Measurements from ENCODE around the gene IGF2.

Gene IGF2

DNA sequence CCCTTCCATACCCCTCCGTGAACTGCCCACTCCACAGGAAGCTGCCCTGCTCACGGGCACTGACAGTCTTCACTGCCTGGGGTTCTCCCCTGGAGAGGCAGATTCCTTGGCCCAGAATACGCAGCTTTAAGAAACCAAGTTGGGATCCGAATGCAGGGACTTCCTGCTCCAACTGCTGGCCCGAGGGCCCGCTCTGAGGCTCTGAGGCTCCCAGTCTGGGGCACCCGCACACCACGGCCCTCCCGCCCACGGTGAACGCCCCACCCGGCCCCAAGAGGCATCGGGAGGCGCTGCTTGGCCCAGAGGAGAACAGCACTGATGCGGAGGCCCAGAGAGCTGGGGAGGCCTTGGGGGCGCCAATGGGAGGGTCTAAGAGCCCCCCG, 42.3 kb downstream of the IGF2 start:
- no peak for DNase-seq (ENCODE audit: low read depth, low spot score)
- CTCF ChIA-PET = interaction anchor here (1.0 to 7.2 kb wide), 4 partner anchors 12 to 60 kb away, joined by 3 to 53 read pairs (median 4); no protein-coding TSS in a partner anchor
- no peak overlapping the region for H3K4me3 ChIP-seq (ENCODE audit: low read depth, low read length)
- TF ChIP-seq, protein P1, sequence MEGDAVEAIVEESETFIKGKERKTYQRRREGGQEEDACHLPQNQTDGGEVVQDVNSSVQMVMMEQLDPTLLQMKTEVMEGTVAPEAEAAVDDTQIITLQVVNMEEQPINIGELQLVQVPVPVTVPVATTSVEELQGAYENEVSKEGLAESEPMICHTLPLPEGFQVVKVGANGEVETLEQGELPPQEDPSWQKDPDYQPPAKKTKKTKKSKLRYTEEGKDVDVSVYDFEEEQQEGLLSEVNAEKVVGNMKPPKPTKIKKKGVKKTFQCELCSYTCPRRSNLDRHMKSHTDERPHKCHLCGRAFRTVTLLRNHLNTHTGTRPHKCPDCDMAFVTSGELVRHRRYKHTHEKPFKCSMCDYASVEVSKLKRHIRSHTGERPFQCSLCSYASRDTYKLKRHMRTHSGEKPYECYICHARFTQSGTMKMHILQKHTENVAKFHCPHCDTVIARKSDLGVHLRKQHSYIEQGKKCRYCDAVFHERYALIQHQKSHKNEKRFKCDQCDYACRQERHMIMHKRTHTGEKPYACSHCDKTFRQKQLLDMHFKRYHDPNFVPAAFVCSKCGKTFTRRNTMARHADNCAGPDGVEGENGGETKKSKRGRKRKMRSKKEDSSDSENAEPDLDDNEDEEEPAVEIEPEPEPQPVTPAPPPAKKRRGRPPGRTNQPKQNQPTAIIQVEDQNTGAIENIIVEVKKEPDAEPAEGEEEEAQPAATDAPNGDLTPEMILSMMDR (IDR thresholded peaks at IDR 0.05; ENCODE audit: insufficient read depth, low read length, missing control alignments) = no peak
- POLR2A ChIA-PET = interaction anchor here (1.1 kb wide), 1 partner anchor 40 kb away, joined by 3 read pairs; no protein-coding TSS in a partner anchor

DNA sequence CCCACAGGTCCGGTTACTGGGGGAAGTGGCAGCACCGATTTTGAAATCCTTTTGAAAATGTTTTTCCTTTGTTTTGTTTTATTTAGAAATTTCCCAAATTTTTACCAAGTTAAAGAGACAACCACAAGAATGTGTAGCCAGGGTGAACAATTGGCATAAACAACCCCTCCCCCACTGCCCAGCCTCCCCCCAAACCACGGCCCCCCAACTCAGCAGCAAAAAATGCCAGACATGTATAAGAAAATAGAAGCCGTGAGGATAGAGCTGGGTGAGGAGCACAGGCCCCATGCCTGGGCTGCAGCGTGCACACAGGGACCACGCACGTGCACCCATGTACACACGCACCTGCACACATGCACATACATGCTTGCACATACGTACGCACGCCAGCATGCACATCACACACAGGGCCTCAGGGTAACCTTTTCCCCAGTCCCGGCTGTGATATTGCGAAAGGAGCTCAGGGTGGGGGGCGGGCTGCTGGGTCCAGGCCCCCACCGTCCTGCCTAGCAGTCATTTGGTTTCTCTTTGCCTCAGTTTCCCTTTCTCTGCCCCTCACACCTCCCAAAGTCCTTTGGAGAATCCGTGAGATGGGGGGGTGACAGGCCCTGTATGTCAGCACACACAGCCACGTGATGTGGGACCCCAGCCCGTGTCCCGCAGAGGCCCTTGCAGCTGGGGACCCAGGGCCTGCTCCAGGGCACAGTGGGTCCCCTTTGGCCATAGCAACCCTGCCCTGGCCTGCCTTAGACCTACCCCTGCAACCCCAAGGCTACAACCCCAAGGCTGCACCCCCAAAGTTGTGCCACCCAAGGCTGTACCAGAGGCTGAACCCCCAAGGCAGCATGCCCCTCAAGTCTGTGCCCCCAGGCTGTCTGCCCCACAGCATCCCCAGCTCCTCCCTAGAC, 42.9 kb downstream of the IGF2 start:
- peak; percentile 33 for DNase-seq (ENCODE audit: low read depth, low spot score)
- CTCF ChIA-PET = interaction anchor here (1.0 to 7.2 kb wide), 5 partner anchors 13 to 61 kb away, joined by 3 to 53 read pairs (median 4); no protein-coding TSS in a partner anchor
- TF ChIP-seq, protein P1 (IDR thresholded peaks at IDR 0.05; ENCODE audit: insufficient read depth, low read length, missing control alignments) = no peak

DNA sequence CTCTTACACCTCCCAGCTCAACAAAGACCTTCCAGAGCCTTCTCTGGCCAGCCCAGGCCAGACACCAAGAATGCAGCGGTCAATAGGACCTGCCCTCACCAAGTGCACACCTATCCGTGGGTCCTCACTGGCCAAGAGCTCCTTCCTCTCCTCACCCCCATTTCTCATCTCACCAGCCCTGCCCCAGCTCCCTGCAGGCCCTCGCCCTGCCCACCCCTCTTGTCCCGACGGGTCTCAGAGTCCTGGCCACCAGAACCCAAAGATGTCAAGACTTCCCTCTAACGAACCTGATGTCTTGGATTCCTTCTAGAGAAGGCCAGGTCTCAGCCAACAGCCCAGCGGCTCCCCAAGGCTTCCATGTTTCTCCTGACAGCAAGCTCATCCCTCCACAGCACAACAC, 43.6 kb downstream of the IGF2 start:
- CTCF ChIA-PET = interaction anchor here (1.1 to 7.2 kb wide), 2 partner anchors 19 to 57 kb away, joined by 4 to 53 read pairs; no protein-coding TSS in a partner anchor
- TF ChIP-seq, protein P1 (IDR thresholded peaks at IDR 0.05; ENCODE audit: insufficient read depth, low read length, missing control alignments) = no peak

More for the DNA sequence above, 42.9 kb downstream of the IGF2 start:
- H3K4me3 ChIP-seq (ENCODE audit: low read depth, low read length) = no peak overlapping the region
- POLR2A ChIA-PET = no interaction called here

DNA sequence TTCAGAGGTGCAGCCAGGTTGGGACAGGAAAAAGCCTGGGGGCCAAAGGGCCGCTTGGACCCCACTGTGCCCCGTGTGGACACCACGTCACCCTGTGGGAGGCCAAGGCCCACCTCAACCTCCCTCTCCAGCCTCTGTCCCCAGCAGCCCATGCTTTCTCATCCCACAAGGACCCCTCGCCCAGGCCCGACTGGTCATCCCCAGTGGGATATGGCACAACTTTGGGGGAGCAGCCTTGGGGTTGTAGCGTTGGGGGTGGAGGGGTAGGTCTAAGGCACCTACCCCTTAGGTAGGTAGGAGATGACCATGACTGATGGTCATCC, 44.0 kb downstream of the IGF2 start:
- TF ChIP-seq, protein P1 (IDR thresholded peaks at IDR 0.05; ENCODE audit: insufficient read depth, low read length, missing control alignments) = no peak
- ChIA-PET CTCF (interaction anchor here (1.1 to 7.2 kb wide), 3 partner anchors 18 to 58 kb away, joined by 3 to 53 read pairs (median 4); no protein-coding TSS in a partner anchor), POLR2A (no interaction called here)
- DNase-seq (ENCODE audit: low read depth, low spot score) = no peak
- no peak overlapping the region for H3K4me3 ChIP-seq (ENCODE audit: low read depth, low read length)

More for the DNA sequence above, 43.6 kb downstream of the IGF2 start:
- no peak overlapping the region for H3K4me3 ChIP-seq (ENCODE audit: low read depth, low read length)
- no peak for DNase-seq (ENCODE audit: low read depth, low spot score)
- POLR2A ChIA-PET = no interaction called here

DNA sequence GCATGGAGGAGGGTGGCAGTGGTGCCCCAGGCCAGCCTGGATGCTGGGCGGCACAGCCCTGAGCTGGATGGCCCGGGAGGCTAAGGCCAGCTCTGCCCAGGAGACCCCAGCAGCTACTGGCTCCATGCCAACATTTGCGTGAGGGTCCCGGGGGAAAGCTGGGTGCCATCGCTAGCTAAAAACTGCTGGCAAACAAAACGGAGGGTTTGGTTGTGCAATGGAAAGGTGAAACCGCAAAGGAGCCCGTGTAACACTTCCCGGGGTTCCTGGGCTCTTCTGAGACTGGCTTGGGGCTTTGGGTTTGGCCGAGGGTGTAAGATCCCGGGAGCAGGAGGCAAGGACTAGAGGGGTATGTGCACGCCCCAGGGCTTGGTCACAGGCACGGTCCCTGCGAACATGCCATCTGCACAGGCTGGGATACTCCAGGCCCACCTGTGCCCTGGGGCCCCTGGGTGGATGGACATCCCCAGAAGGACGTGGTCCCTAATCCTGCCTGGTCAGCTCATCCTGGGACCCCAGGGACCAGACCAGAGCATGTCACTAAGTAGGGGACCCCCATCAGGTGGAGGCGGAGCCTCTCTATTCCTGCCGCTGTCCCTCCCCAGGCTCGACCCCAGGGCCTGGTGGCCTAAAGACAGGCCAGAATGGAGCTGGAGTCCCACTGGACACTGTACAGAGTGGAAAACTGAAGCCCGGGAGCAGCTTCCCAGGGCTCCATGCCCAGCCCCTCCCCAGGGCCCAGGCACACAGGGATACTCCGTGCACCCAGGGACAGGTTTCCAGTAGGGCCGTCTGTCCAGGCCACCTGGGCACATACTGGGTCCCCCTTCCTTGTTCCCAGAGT, 44.6 kb downstream of the IGF2 start:
- no peak overlapping the region for H3K4me3 ChIP-seq (ENCODE audit: low read depth, low read length)
- ChIA-PET CTCF (interaction anchor here (0.7 to 7.2 kb wide), 5 partner anchors 14 to 261 kb away, joined by 3 to 53 read pairs (median 4); no protein-coding TSS in a partner anchor), POLR2A (no interaction called here)
- no peak for DNase-seq (ENCODE audit: low read depth, low spot score)
- TF ChIP-seq, protein P1 (IDR thresholded peaks at IDR 0.05; ENCODE audit: insufficient read depth, low read length, missing control alignments) = no peak

All from AG04449 (cell line).